ENCODE measurements around the gene CFTR.

DNA sequence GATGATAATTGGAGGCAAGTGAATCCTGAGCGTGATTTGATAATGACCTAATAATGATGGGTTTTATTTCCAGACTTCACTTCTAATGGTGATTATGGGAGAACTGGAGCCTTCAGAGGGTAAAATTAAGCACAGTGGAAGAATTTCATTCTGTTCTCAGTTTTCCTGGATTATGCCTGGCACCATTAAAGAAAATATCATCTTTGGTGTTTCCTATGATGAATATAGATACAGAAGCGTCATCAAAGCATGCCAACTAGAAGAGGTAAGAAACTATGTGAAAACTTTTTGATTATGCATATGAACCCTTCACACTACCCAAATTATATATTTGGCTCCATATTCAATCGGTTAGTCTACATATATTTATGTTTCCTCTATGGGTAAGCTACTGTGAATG lies 79.6 kb downstream of the CFTR start:
- TF ChIP-seq, protein P1, sequence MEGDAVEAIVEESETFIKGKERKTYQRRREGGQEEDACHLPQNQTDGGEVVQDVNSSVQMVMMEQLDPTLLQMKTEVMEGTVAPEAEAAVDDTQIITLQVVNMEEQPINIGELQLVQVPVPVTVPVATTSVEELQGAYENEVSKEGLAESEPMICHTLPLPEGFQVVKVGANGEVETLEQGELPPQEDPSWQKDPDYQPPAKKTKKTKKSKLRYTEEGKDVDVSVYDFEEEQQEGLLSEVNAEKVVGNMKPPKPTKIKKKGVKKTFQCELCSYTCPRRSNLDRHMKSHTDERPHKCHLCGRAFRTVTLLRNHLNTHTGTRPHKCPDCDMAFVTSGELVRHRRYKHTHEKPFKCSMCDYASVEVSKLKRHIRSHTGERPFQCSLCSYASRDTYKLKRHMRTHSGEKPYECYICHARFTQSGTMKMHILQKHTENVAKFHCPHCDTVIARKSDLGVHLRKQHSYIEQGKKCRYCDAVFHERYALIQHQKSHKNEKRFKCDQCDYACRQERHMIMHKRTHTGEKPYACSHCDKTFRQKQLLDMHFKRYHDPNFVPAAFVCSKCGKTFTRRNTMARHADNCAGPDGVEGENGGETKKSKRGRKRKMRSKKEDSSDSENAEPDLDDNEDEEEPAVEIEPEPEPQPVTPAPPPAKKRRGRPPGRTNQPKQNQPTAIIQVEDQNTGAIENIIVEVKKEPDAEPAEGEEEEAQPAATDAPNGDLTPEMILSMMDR (conservative IDR thresholded peaks at IDR 0.05), result no peak
- no peak for TF ChIP-seq EZH2 (IDR thresholded peaks at IDR 0.05; ENCODE audit: low read depth)

Data from PC-9 (cell line).